RWPE2 (cell line): ENCODE measurements around the gene TPMT.
"Not testable (repeated sequence)": the region's sequence is repeated elsewhere in the genome, so short reads cannot be mapped to it uniquely, and the experiment has no call there.

ENCODE experiments used
- ATAC-seq: fragments of 200-7000 bp; cut with Tn5 transposase; 3 replicates; pipeline ENCODE4 v1.9.1; 2021; ENCODE audit warnings: low read depth
- DNase-seq: peaks from one replicate; pipeline ENCODE4 v3.0.0-alpha.2; 2020; ENCODE audit warnings: low spot score
- H3K27ac ChIP-seq: fragments of 450-650 bp; 2 replicates; pipeline ENCODE4 v1.5.1; 2017; ENCODE audit warnings: mild to moderate bottlenecking; ENCODE audit not compliant: poor library complexity, severe bottlenecking
- H3K27me3 ChIP-seq: fragments of 250-450 bp; sonication (Bioruptor Pico); 2 replicates; pipeline ENCODE4 v1.5.1; 2021; ENCODE audit warnings: mild to moderate bottlenecking, moderate library complexity; ENCODE audit not compliant: insufficient read depth, poor library complexity, severe bottlenecking
- H3K36me3 ChIP-seq: fragments of 250-450 bp; sonication (Bioruptor Pico); 2 replicates; pipeline ENCODE4 v1.5.1; 2020; ENCODE audit warnings: low read depth, mild to moderate bottlenecking, moderate library complexity
- H3K4me1 ChIP-seq: fragments of 250-450 bp; sonication (Bioruptor Pico); 2 replicates; pipeline ENCODE4 v1.5.1; 2021; ENCODE audit warnings: mild to moderate bottlenecking, moderate library complexity; ENCODE audit not compliant: insufficient read depth, poor library complexity, severe bottlenecking
- H3K4me3 ChIP-seq: fragments of 250-450 bp; sonication (Bioruptor Pico); 2 replicates; pipeline ENCODE4 v1.5.1; 2021; ENCODE audit warnings: mild to moderate bottlenecking, moderate library complexity; ENCODE audit not compliant: severe bottlenecking
- H3K9me3 ChIP-seq: fragments of 250-450 bp; sonication (Bioruptor Pico); 2 replicates; pipeline ENCODE4 v1.5.1; 2021; ENCODE audit warnings: mild to moderate bottlenecking, moderate library complexity; ENCODE audit not compliant: severe bottlenecking
- TF ChIP-seq, protein P1 (sequence below): fragments of 450-650 bp; IDR thresholded peaks from one replicate; pipeline ENCODE4 v1.5.1; 2017; ENCODE audit warnings: mild to moderate bottlenecking, moderate library complexity; ENCODE audit not compliant: poor library complexity, severe bottlenecking

TPMT gene

DNA sequence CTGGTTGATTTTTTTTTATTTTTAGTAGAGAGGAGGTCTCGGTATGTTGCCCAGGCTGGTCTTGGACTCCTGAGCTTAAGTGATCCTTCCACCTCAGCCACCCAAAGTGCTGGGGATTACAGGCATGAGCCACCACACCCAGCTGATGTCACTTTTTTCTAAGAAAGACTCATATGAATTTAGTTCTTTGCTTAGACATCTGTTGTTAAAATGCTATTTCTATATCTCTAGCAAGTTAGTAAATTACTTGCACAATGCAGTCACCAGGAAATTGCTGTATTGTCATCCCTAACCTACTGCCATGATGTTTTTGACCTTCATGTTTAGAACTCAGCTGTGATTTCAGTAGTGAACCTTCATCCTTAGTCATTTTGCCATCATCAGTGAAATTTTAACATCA, 6.0 kb upstream of the TPMT start:
- peaks cover 18% of the 10 kb centered on the region for H3K36me3 ChIP-seq
- H3K4me3 ChIP-seq = no peak overlapping the region
- no peak overlapping the region for H3K27ac ChIP-seq
- ATAC-seq (no peak), DNase-seq (no peak)
- peaks cover 1% of the 10 kb centered on the region for H3K4me1 ChIP-seq
- H3K27me3 ChIP-seq = no peaks in the 10 kb centered on the region
- TF ChIP-seq, protein P1, sequence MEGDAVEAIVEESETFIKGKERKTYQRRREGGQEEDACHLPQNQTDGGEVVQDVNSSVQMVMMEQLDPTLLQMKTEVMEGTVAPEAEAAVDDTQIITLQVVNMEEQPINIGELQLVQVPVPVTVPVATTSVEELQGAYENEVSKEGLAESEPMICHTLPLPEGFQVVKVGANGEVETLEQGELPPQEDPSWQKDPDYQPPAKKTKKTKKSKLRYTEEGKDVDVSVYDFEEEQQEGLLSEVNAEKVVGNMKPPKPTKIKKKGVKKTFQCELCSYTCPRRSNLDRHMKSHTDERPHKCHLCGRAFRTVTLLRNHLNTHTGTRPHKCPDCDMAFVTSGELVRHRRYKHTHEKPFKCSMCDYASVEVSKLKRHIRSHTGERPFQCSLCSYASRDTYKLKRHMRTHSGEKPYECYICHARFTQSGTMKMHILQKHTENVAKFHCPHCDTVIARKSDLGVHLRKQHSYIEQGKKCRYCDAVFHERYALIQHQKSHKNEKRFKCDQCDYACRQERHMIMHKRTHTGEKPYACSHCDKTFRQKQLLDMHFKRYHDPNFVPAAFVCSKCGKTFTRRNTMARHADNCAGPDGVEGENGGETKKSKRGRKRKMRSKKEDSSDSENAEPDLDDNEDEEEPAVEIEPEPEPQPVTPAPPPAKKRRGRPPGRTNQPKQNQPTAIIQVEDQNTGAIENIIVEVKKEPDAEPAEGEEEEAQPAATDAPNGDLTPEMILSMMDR = no peak
- H3K9me3 ChIP-seq = no peaks in the 10 kb centered on the region

DNA sequence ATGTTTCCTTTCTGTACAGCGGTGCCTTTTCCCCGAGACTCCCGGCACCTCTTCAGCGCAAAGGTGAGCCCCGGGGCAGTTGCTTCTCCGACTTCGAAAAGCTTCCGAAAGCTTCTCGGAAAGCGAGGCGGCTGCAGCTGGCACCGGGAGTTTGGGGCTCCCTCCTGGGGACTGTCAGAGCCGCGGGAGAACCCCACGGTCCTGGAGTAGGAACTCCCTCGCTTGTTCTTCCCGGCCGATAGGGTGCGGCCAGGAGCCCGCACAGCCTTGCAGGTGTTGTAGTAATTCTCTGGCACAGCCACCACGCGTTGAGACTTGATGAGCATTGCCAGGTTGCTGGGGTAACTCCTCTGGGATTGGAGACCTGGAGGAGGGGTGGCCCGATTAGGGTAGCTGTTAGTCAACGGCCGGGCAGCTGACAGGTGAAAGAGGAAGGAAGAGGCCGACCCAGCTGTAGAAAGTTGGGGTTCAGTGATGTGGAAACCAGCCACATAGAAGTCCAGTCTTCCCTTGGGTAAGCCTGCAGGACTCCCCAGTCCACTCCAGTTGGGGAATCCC, 1.1 kb upstream of the TPMT start:
- TF ChIP-seq, protein P1 = peak; percentile 59
- peak overlapping the region; percentile 49 for H3K27ac ChIP-seq
- H3K9me3 ChIP-seq = no peaks in the 10 kb centered on the region
- ATAC-seq = peak; percentile 69
- peak; percentile 87 for DNase-seq
- peaks cover 1% of the 10 kb centered on the region; the same call in 1 of the 2 replicates for H3K36me3 ChIP-seq
- H3K4me1 ChIP-seq = peaks cover 4% of the 10 kb centered on the region
- no peaks in the 10 kb centered on the region for H3K27me3 ChIP-seq
- peak overlapping the region; percentile 99 for H3K4me3 ChIP-seq

GRCh38 chr6:18155150-18155863, 430 bp upstream of the TPMT start, which contains the start of gene KDM1B:
Gene KDM1B, plus strand, starts transcription at chr6:18155422. Its CDS starts 4,474 bp downstream, at chr6:18159896.
- DNase-seq (peak; percentile 97), ATAC-seq (peak; percentile 87)
- Histone ChIP-seq H3K4me3 (peak within 1 kb of the TSS; percentile 99), H3K27me3 (no peaks in the 10 kb centered on the region), H3K4me1 (peaks cover 4% of the 10 kb centered on the region), H3K36me3 (no peaks in the 10 kb centered on the region), H3K9me3 (no peaks in the 10 kb centered on the region), H3K27ac (peak within 1 kb of the TSS; percentile 49)
- TF ChIP-seq, protein P1 = no peak

DNA sequence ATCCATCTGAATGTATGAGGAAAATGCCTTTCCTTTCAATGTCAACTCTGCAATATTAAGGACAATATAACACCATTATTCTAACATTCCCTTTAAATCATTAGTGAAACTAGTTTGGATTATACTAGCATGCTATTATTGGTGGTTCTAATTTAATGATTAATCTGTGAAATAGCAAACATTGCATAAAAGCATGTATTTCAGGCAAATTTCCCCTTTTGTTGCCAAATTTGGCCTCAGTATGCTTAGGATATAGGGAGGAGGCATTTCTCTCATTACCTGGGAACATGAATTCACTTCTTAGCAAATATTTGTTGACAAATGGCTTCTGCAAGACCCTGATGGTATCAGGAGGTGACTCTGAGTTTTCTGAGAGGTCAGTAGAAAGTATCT, 1.6 kb downstream of the TPMT start:
- DNase-seq (no peak), ATAC-seq (no peak)
- H3K4me3 ChIP-seq = no peak overlapping the region
- H3K4me1 ChIP-seq = peaks cover 7% of the 10 kb centered on the region
- H3K9me3 ChIP-seq = no peaks in the 10 kb centered on the region
- no peaks in the 10 kb centered on the region for H3K36me3 ChIP-seq
- H3K27ac ChIP-seq = no peak overlapping the region
- no peaks in the 10 kb centered on the region for H3K27me3 ChIP-seq
- TF ChIP-seq, protein P1 = no peak

GRCh38 chr6:18151801-18152200, 3.1 kb downstream of the TPMT start:
- Histone ChIP-seq H3K4me1 (peaks cover 22% of the 10 kb centered on the region), H3K27me3 (no peaks in the 10 kb centered on the region), H3K27ac (no peak overlapping the region), H3K4me3 (no peak overlapping the region), H3K9me3 (no peaks in the 10 kb centered on the region), H3K36me3 (peaks cover 8% of the 10 kb centered on the region; the same call in 1 of the 2 replicates)
- DNase-seq = no peak
- TF ChIP-seq, protein P1 = no peak
- ATAC-seq = no peak

DNA sequence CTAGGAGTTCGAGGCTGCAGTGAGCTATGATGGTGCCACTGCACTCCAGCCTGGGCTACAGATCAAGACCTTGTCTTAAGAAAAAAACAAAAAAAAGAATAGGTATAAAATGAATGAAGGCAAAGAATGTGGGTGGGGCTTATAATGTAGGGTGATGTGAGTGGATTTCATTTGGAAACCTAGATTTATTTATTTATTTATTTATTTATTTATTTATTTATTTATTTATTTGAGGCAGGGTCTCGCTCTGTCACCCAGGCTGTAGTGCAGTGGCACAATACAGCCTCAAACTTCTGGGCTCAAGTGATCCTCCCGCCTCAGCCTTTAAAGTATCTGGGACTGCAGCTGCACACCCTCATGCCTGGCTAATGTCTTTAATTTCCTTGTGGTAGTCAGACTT, 3.5 kb downstream of the TPMT start:
- H3K4me3 ChIP-seq, H3K27me3 ChIP-seq, ATAC-seq, H3K27ac ChIP-seq, H3K9me3 ChIP-seq, DNase-seq, H3K36me3 ChIP-seq: not testable (repeated sequence)
- H3K4me1 ChIP-seq = peaks cover 22% of the 10 kb centered on the region
